ENCODE results near the gene COL8A2.

Gene COL8A2

DNA sequence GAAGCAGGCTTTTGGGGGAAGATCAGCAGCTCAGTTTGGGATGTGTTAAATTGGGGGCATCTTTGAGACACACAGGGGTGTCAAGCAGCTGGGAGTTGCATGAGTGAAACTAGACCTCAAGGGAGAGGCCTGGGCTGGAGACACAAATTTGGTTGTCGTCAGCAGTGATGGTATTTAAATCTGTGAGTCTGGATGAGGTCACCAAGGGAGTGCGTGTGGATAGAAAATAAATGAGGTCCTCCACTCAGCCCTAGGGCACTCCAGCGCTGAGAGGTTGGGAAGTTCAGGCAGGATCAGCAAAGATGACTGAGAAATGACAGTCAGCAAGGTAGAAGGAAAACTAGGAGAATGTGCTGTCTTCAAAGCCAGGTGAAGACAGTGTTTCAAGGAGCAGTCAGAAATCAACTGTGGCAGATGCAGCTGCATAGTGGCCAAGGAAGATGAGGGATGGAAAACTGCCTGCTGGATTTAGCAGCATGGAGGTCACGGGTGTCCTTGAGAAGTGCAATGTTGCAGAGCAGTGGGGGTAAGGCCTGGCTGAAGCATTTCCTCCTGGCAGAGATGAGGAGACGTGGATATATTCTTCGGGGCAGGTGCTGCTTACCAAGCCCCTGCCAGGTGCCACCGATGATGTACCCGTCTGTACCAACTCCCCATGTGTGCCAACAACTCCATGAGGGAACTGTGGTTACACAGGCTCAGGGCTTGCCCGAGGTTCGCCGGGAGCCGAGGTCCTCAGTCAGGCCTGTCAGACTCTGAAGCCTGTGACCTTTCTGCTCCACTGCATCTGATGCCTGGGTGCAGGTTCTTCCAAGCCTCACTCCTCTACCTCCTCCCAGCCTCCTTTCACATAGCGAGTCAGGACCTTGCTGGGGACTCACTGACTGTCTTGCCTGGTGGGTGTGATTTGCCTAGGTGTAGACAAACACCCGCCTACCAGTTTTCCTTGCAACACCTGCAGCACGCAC, 42.2 kb upstream of the COL8A2 start:
- TF ChIP-seq, protein P1, sequence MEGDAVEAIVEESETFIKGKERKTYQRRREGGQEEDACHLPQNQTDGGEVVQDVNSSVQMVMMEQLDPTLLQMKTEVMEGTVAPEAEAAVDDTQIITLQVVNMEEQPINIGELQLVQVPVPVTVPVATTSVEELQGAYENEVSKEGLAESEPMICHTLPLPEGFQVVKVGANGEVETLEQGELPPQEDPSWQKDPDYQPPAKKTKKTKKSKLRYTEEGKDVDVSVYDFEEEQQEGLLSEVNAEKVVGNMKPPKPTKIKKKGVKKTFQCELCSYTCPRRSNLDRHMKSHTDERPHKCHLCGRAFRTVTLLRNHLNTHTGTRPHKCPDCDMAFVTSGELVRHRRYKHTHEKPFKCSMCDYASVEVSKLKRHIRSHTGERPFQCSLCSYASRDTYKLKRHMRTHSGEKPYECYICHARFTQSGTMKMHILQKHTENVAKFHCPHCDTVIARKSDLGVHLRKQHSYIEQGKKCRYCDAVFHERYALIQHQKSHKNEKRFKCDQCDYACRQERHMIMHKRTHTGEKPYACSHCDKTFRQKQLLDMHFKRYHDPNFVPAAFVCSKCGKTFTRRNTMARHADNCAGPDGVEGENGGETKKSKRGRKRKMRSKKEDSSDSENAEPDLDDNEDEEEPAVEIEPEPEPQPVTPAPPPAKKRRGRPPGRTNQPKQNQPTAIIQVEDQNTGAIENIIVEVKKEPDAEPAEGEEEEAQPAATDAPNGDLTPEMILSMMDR (IDR thresholded peaks at IDR 0.05; ENCODE audit: low read depth, low read length): no peak

DNA sequence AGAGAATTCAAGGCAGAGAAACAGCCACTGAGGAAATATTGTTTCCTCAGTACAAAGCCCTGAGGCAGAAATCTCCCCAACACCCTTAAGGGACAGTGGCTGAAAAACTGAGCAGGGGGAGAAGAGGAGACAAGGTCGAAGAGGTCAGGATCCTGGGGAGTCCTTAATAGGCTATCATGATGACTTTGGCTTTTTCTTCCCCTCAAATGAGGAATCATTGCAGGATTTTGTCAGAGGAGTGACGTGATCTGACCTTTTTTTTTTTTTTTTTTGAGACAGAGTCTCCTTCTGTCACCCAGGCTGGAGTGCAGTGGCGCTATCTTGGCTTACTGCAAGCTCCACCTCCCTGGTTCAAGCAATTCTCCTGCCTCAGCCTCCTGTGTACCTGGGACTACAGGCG, 41.1 kb upstream of the COL8A2 start:
- TF ChIP-seq, protein P1 (IDR thresholded peaks at IDR 0.05; ENCODE audit: low read depth, low read length): no peak
- no peak overlapping the region for H3K4me3 ChIP-seq (ENCODE audit: low read depth, low read length)

More for the DNA sequence above, 42.2 kb upstream of the COL8A2 start:
- no peak overlapping the region for H3K4me3 ChIP-seq (ENCODE audit: low read depth, low read length)

DNA sequence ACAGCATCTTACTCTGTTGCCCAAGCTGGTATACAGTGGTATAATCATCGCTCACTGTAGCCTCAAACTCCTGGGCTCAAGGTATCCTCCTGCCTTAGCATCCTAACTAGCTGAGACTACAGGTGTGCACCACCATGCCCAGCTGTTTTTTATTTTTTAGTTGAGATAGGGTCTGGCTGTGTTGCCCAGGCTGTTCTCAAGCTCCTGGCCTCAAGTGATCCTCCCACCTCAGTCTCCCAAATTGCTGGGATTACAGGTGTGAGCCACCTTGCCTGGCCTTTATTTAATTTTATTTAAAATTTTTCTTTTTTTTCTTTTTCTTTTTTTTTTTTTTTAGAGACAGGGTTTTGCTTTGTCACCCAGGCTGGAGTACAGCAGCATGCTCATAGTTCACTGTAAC, 40.1 kb upstream of the COL8A2 start:
- H3K4me3 ChIP-seq (ENCODE audit: low read depth, low read length): no peak overlapping the region
- TF ChIP-seq, protein P1 (IDR thresholded peaks at IDR 0.05; ENCODE audit: low read depth, low read length): no peak

DNA sequence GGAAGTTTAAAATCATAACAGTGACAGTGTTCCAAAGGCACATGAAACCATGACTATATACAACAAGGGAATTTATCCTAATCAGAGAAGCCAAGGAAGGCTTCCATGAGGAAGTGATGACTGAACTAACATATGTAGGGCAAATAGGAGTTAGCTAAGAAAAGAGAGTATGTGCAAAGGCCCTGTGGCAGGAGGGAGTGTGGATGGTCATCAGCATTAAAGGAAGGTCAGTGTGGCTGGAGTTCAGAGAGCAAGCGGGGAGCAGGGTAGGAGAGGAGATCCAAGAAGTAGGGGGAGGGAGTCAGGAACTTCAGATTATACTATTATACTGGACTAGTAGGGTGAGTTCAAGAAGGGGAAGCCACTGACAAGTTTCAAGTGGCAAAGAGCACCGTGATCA, 39.3 kb upstream of the COL8A2 start:
- no peak overlapping the region for H3K4me3 ChIP-seq (ENCODE audit: low read depth, low read length)
- TF ChIP-seq, protein P1 (IDR thresholded peaks at IDR 0.05; ENCODE audit: low read depth, low read length): no peak

DNA sequence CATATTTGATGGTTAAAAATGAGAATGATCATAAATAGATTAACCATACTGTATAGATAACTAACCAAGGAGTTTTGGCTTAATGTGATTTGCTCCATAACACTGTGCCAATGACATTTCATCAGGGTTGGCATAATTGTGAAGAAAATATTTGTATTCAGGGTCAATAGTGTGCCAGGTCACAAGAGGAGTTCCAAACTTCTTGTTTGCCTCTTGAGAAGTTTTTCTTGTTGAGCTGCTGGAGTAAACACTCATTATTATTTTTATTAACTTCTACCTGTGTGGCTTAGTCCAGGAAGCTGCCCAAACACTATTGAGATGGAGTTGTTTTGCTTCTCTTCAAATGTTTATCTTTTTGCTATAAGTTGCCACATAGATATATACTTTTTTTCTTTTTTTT, 38.4 kb upstream of the COL8A2 start:
- no peak overlapping the region for H3K4me3 ChIP-seq (ENCODE audit: low read depth, low read length)
- TF ChIP-seq, protein P1 (IDR thresholded peaks at IDR 0.05; ENCODE audit: low read depth, low read length): no peak

DNA sequence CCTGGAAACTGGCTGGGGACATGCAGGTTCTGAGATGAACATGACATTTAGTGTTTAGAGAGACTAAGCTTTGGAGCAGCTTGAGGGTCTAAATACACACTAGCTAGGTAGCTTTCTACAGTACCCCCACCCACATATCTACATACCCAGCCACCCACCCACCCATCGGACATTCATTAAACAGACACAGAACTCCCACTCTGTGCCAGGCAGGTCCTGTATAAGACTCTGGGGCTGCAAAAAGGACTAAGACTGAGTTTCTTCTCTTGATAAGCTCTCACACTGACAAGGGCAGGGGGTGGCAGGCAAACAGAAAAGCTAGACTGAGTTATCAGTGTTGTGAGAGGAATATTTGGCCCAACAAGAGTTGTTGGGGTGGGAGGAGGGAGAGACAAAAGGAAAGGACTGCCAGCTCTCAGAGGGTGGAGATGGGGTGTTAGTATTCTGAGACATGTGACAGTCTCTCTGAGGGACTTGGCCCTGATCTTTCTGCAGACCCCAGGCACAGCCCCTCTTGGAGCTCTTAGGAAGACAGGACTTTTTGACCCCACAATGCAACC, 37.7 kb upstream of the COL8A2 start:
- no peak overlapping the region for H3K4me3 ChIP-seq (ENCODE audit: low read depth, low read length)
- TF ChIP-seq, protein P1 (IDR thresholded peaks at IDR 0.05; ENCODE audit: low read depth, low read length): no peak
